ENCODE data around the gene PDIA5.

GRCh38 chr3:123058505-123058904 is 8.3 kb upstream of the PDIA5 start:
- TF ChIP-seq, protein P1, sequence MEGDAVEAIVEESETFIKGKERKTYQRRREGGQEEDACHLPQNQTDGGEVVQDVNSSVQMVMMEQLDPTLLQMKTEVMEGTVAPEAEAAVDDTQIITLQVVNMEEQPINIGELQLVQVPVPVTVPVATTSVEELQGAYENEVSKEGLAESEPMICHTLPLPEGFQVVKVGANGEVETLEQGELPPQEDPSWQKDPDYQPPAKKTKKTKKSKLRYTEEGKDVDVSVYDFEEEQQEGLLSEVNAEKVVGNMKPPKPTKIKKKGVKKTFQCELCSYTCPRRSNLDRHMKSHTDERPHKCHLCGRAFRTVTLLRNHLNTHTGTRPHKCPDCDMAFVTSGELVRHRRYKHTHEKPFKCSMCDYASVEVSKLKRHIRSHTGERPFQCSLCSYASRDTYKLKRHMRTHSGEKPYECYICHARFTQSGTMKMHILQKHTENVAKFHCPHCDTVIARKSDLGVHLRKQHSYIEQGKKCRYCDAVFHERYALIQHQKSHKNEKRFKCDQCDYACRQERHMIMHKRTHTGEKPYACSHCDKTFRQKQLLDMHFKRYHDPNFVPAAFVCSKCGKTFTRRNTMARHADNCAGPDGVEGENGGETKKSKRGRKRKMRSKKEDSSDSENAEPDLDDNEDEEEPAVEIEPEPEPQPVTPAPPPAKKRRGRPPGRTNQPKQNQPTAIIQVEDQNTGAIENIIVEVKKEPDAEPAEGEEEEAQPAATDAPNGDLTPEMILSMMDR (IDR thresholded peaks at IDR 0.05): no peak
- TF ChIP-seq EZH2 (IDR thresholded peaks at IDR 0.05; ENCODE audit: borderline replicate concordance, insufficient read depth, low read depth, low read length, poor library complexity, severe bottlenecking): no peak
